Breast epithelium (tissue), 4 donors: ENCODE results near the gene SYDE1. TPM values are rescaled to one million over a fixed set of nuclear protein-coding genes. Genes with fewer than 3 reads are reported as not detected.
"Not testable (repeated sequence)": the region's sequence is repeated elsewhere in the genome, so short reads cannot be mapped to it uniquely, and the experiment has no call there.

Experiments used
- DNase-seq, 2 donors: peaks; one replicate each; pipeline ENCODE4 v3.0.0-alpha.2; 2019; ENCODE audit warnings: low spot score in 2 of 2
- H3K27ac ChIP-seq, 2 donors: fragments of 200-600 bp; sonication (generic) in 1 of 2; one replicate each; pipeline ENCODE4 v1.5.1; 2016 to 2019; ENCODE audit warnings: mild to moderate bottlenecking in 1 of 2
- H3K27me3 ChIP-seq, 2 donors: fragments of 200-600 bp; sonication (generic) in 1 of 2; one replicate each; pipeline versions ENCODE4 v1.5.1 to v1.6.0; 2017 to 2019; ENCODE audit warnings: control low read depth in 1 of 2, mild to moderate bottlenecking in 1 of 2
- H3K36me3 ChIP-seq: fragments of 200-600 bp; one replicate; pipeline ENCODE4 v1.5.1; 2019
- H3K4me1 ChIP-seq, 2 donors: fragments of 200-600 bp; sonication (generic); one replicate each; pipeline ENCODE4 v1.5.1; 2016 to 2019; ENCODE audit warnings: control low read depth in 1 of 2
- H3K4me3 ChIP-seq, 3 donors: fragments of 200-600 bp; sonication (generic); 1 replicate in 2 of 3; 2 replicates in 1 of 3; pipeline ENCODE4 v1.5.1; 2016 to 2019; ENCODE audit warnings: mild to moderate bottlenecking in 3 of 3, moderate library complexity in 2 of 3
- H3K9me3 ChIP-seq, 2 donors: fragments of 200-600 bp; sonication (generic) in 1 of 2; one replicate each; pipeline ENCODE4 v1.5.1; 2016 to 2019; ENCODE audit warnings: control low read depth in 1 of 2
- CTCF ChIP-seq, 3 donors: fragments of 450-650 bp; IDR thresholded peaks; one replicate each; pipeline ENCODE4 v1.5.1; 2016 to 2017; ENCODE audit warnings: antibody characterized with exemption in 3 of 3, mild to moderate bottlenecking in 3 of 3, moderate library complexity in 3 of 3
- POLR2A ChIP-seq: fragments of 450-650 bp; IDR thresholded peaks from one replicate; pipeline ENCODE4 v1.6.1; 2016; ENCODE audit warnings: antibody characterized with exemption, mild to moderate bottlenecking, moderate library complexity
- POLR2AphosphoS5 ChIP-seq, 3 donors: sonication (generic); formaldehyde crosslinking; IDR thresholded peaks; one replicate each; pipeline ENCODE4 v1.6.1; 2017; ENCODE audit warnings: antibody characterized with exemption in 3 of 3
- intact Hi-C: fragments of 100-400 bp; cut with DNase I; formaldehyde crosslinking; loops from one replicate; pipeline ENCODE4 v1.15.1; 2023; ENCODE audit warnings: low total_unique reads
- total RNA-seq, 3 donors: library from RNA; depleted of rRNA; stranded (reverse); fragments of >200 nt; gene quantifications; one replicate each; pipeline ENCODE4 v1.1.0, GENCODE V29; 2016

The SYDE1 gene
- total RNA-seq, 3 donors from 2014 or later: 11.0 to 22.9 (median 14.9) TPM

GRCh38 chr19:15081911-15082310, 25.3 kb upstream of the SYDE1 start, which contains the start of gene OR1I1:
TSS of gene OR1I1 (plus strand) at chr19:15082211. CDS start at chr19:15087066, 4,855 bp downstream.
- no peaks in the 10 kb centered on the region for H3K9me3 ChIP-seq
- no peak within 1 kb of the TSS for H3K4me3 ChIP-seq
- H3K36me3 ChIP-seq: no peaks in the 10 kb centered on the region
- no peak within 1 kb of the TSS for H3K27ac ChIP-seq
- TF ChIP-seq POLR2A (no peak), POLR2AphosphoS5 (IDR thresholded peaks at IDR 0.05) (no peak)
- H3K27me3 ChIP-seq: peaks cover 0 to 12% of the 10 kb centered on the region in 2 donors
- no peak for DNase-seq
- intact Hi-C loops: no loop called here
- H3K4me1 ChIP-seq: no peaks in the 10 kb centered on the region

GRCh38 chr19:15087182-15087581, 20.0 kb upstream of the SYDE1 start:
- no peak for TF ChIP-seq POLR2A
- TF ChIP-seq CTCF (IDR thresholded peaks at IDR 0.05): no peak
- TF ChIP-seq POLR2AphosphoS5 (IDR thresholded peaks at IDR 0.05): no peak
- Histone ChIP-seq H3K4me3 (no peak overlapping the region), H3K27me3 (peaks cover 0 to 9% of the 10 kb centered on the region in 2 donors)

GRCh38 chr19:15091918-15092753, 15.1 kb upstream of the SYDE1 start:
- intact Hi-C loops: no loop called here
- no peak for DNase-seq
- TF ChIP-seq CTCF (IDR thresholded peaks at IDR 0.05) (peak in 1 of 3 donors; percentile 70), POLR2AphosphoS5 (IDR thresholded peaks at IDR 0.05) (no peak)
- Histone ChIP-seq H3K36me3 (no peaks in the 10 kb centered on the region), H3K4me3 (no peak overlapping the region), H3K27me3 (peaks cover 0 to 2% of the 10 kb centered on the region in 2 donors), H3K4me1 (no peaks in the 10 kb centered on the region), H3K9me3 (no peaks in the 10 kb centered on the region), H3K27ac (no peak overlapping the region)

More at GRCh38 chr19:15087182-15087581, 20.0 kb upstream of the SYDE1 start:
- Histone ChIP-seq H3K27ac (no peak overlapping the region), H3K9me3 (no peaks in the 10 kb centered on the region), H3K36me3 (no peaks in the 10 kb centered on the region), H3K4me1 (no peaks in the 10 kb centered on the region)
- intact Hi-C loops: no loop called here
- DNase-seq: no peak

GRCh38 chr19:15093001-15093400, 14.2 kb upstream of the SYDE1 start:
- intact Hi-C loops: no loop called here
- no peak for DNase-seq
- Histone ChIP-seq H3K4me1 (no peaks in the 10 kb centered on the region), H3K27me3 (no peaks in the 10 kb centered on the region), H3K4me3 (no peak overlapping the region), H3K9me3 (no peaks in the 10 kb centered on the region), H3K36me3 (no peaks in the 10 kb centered on the region), H3K27ac (no peak overlapping the region)
- TF ChIP-seq POLR2AphosphoS5 (IDR thresholded peaks at IDR 0.05): no peak
- TF ChIP-seq POLR2A: no peak
- no peak for TF ChIP-seq CTCF (IDR thresholded peaks at IDR 0.05)

- Histone ChIP-seq H3K9me3 (no peaks in the 10 kb centered on the region), H3K4me3 (no peak overlapping the region), H3K27me3 (no peaks in the 10 kb centered on the region), H3K36me3 (no peaks in the 10 kb centered on the region), H3K27ac (no peak overlapping the region), H3K4me1 (no peaks in the 10 kb centered on the region)
- no peak for TF ChIP-seq POLR2AphosphoS5 (IDR thresholded peaks at IDR 0.05)
- no peak for TF ChIP-seq POLR2A
- no peak for TF ChIP-seq CTCF (IDR thresholded peaks at IDR 0.05)
- intact Hi-C loops: no loop called here
- no peak for DNase-seq
These were observed 11.0 kb upstream of the SYDE1 start for GRCh38 chr19:15096223-15096622.

- H3K9me3 ChIP-seq, H3K27me3 ChIP-seq, H3K4me3 ChIP-seq, intact Hi-C loops, H3K27ac ChIP-seq, DNase-seq, H3K36me3 ChIP-seq, H3K4me1 ChIP-seq: not testable (repeated sequence)
These were observed 9.2 kb upstream of the SYDE1 start for GRCh38 chr19:15097980-15098379.
